GM12878 (cell line): ENCODE measurements around the gene KCTD19. TPM values are rescaled to one million over a fixed set of nuclear protein-coding genes. Genes with fewer than 3 reads are reported as not detected.

Experiments used
- ATAC-seq: fragments of 200-7000 bp; cut with Tn5 transposase; 3 replicates; pipeline ENCODE4 v1.9.1; 2020; ENCODE audit warnings: mild to moderate bottlenecking, moderate library complexity
- BruUV-seq: library from RNA; stranded (reverse); fragments of 400-500 nt; replicated peaks from 2 replicates; lab custom pipeline; 2021; lab: Mats Ljungman, UMichigan
- CTCF ChIA-PET: fragments of 300-600 bp; sonication (Branson Sonifier 250); formaldehyde crosslinking; extraction: SDS; loops from one replicate; lab custom pipeline; 2021; ENCODE audit warnings: inconsistent platforms; lab: Yijun Ruan, JAX
- POLR2A ChIA-PET: fragments of 350-600 bp; formaldehyde crosslinking; extraction: SDS; loops from one replicate; lab custom pipeline; 2021; ENCODE audit warnings: inconsistent platforms; lab: Charles Lee
- RAD21 ChIA-PET: fragments of 300-600 bp; sonication (Branson Sonifier 250); formaldehyde crosslinking; loops from one replicate; lab custom pipeline; 2023; ENCODE audit warnings: antibody characterized with exemption; ENCODE audit not compliant: unreplicated experiment; lab: Charles Lee
- SMC1A ChIA-PET: fragments of 300-600 bp; sonication (Branson Sonifier 250); formaldehyde crosslinking; loops from one replicate; lab custom pipeline; 2023; ENCODE audit not compliant: unreplicated experiment, uncharacterized antibody; lab: Charles Lee
- DNase-seq: peaks from one replicate; pipeline ENCODE4 v3.0.0-alpha.2; 2011; ENCODE audit warnings: low read depth, low spot score
- FAIRE-seq: peaks from 3 replicates; lab custom pipeline; 2011; peaks lifted over from hg19 to GRCh38; lab: Jason Lieb, UNC
- H2AFZ ChIP-seq: 2 replicates; pipeline ENCODE4 v1.6.0; 2011; ENCODE audit warnings: low read depth, low read length, control low read depth; ENCODE audit not compliant: control insufficient read depth
- H3K27ac ChIP-seq: 2 replicates; pipeline ENCODE4 v1.5.1; 2011; ENCODE audit warnings: control low read depth; ENCODE audit not compliant: control insufficient read depth, insufficient read depth
- H3K27me3 ChIP-seq, 2 experiments: replicated peaks in 1 of 2; 2 replicates each; pipeline versions ENCODE4 v1.6.0 to v1.6.1; 2011; ENCODE audit warnings: low read length in 1 of 2; ENCODE audit not compliant: control insufficient read depth in 2 of 2, insufficient read depth in 2 of 2
- H3K36me3 ChIP-seq, 2 experiments: 2 replicates each; pipeline ENCODE4 v1.5.1; 2011; ENCODE audit warnings: low read length in 1 of 2; ENCODE audit not compliant: control insufficient read depth in 2 of 2, insufficient read depth in 2 of 2
- H3K4me1 ChIP-seq: 2 replicates; pipeline ENCODE4 v1.6.1; 2011; ENCODE audit warnings: mild to moderate bottlenecking, low read length, moderate library complexity, mixed read lengths; ENCODE audit not compliant: control insufficient read depth, insufficient read depth
- H3K4me2 ChIP-seq: 2 replicates; pipeline ENCODE4 v1.6.0; 2011; ENCODE audit warnings: control low read depth; ENCODE audit not compliant: control insufficient read depth, insufficient read depth
- H3K4me3 ChIP-seq: fragments of 200-600 bp; sonication (generic); 2 replicates; pipeline ENCODE4 v1.5.1; 2016
- H3K79me2 ChIP-seq: 2 replicates; pipeline ENCODE4 v1.6.0; 2011; ENCODE audit warnings: low read length; ENCODE audit not compliant: control insufficient read depth, insufficient read depth
- H3K9ac ChIP-seq: 2 replicates; pipeline ENCODE4 v1.8.0; 2011; ENCODE audit warnings: low read length, control low read depth, mixed read lengths; ENCODE audit not compliant: control insufficient read depth, insufficient read depth
- H3K9me3 ChIP-seq: replicated peaks from 3 replicates; pipeline ENCODE4 v1.5.1; 2011; ENCODE audit warnings: mild to moderate bottlenecking, low read length; ENCODE audit not compliant: control insufficient read depth, insufficient read depth
- H4K20me1 ChIP-seq: 2 replicates; pipeline ENCODE4 v1.6.0; 2011; ENCODE audit not compliant: control insufficient read depth, insufficient read depth
- BACH1 ChIP-seq: fragments of 450-650 bp; IDR thresholded peaks from 2 replicates; pipeline ENCODE4 v1.6.1; 2017; ENCODE audit warnings: mild to moderate bottlenecking, borderline replicate concordance
- CHD4 ChIP-seq: fragments of 200-600 bp; sonication (generic); IDR thresholded peaks from 2 replicates; pipeline ENCODE4 v1.6.1; 2016; ENCODE audit warnings: mild to moderate bottlenecking
- EZH2 ChIP-seq: IDR thresholded peaks from 2 replicates; pipeline ENCODE4 v1.6.1; 2012; ENCODE audit warnings: low read depth, mild to moderate bottlenecking, control low read depth, inconsistent platforms, low read length, borderline replicate concordance; ENCODE audit not compliant: control insufficient read depth
- NR2C2 ChIP-seq: IDR thresholded peaks from 2 replicates; pipeline ENCODE4 v1.6.1; 2011; ENCODE audit warnings: borderline replicate concordance, low read depth; ENCODE audit not compliant: control insufficient read depth, insufficient read length
- ZSCAN29 ChIP-seq: fragments of 450-650 bp; IDR thresholded peaks from 2 replicates; pipeline ENCODE4 v1.6.1; 2017; ENCODE audit warnings: mild to moderate bottlenecking, moderate library complexity
- WGBS: methylation state at CpG from one replicate; pipeline ENCODE4 v1.1.6; 2016; ENCODE audit warnings: low lambda C conversion rate; ENCODE audit not compliant: insufficient replicate concordance, insufficient coverage; ENCODE audit errors: missing lambda C conversion rate; 5-methylcytosine and 5-hydroxymethylcytosine counted together
- in situ Hi-C: fragments of 300-500 bp; cut with MboI; formaldehyde crosslinking; loops from 9 replicates; pipeline ENCODE4 v1.14.3; 2018; ENCODE audit warnings: mixed read lengths
- intact Hi-C: fragments of 100-400 bp; cut with micrococcal nuclease; formaldehyde crosslinking; loops from one replicate; pipeline ENCODE4 v1.14.2; 2022; ENCODE audit not compliant: unreplicated experiment
- polyA plus RNA-seq, 11 experiments: library from polyadenylated mRNA; depleted of rRNA in 4 of 11; unstranded in 6 of 11; stranded (reverse) in 5 of 11; fragments of >200 nt; fragmentation: Nextera tagmentation in 4 of 11; fragmentation: Illumina TruSeq in 1 of 11; extraction: Ambion mirVana in 4 of 11; extraction: Trizol in 1 of 11; gene quantifications; 1 replicate in 1 of 11; 2 replicates in 10 of 11; pipeline versions ENCODE4 v1.2.1 to v1.2.3, GENCODE V29; 2011 to 2016; ENCODE audit warnings: inconsistent platforms in 2 of 11, missing spikeins in 2 of 11, low read depth in 1 of 11
- total RNA-seq, 4 experiments: library from RNA; depleted of rRNA in 3 of 4; stranded (reverse); fragments of >200 nt in 3 of 4; fragmentation: Illumina TruSeq in 1 of 4; extraction: Trizol in 1 of 4; gene quantifications; 2 replicates each; pipeline versions ENCODE4 v1.2.1 to v1.2.3, GENCODE V29; 2013 to 2021
- TF ChIP-seq, protein P1 (sequence below): IDR thresholded peaks from 2 replicates; pipeline ENCODE4 v1.6.1; 2012; ENCODE audit warnings: low read depth, low read length, improper control_type of control experiment

The KCTD19 gene
- total and polyA plus RNA-seq, 10 of the 15 experiments (the other 5 are each of a cell fraction or from before 2014, with no cell fraction given) = 1.6 to 8.9 (median 3.9) TPM

DNA sequence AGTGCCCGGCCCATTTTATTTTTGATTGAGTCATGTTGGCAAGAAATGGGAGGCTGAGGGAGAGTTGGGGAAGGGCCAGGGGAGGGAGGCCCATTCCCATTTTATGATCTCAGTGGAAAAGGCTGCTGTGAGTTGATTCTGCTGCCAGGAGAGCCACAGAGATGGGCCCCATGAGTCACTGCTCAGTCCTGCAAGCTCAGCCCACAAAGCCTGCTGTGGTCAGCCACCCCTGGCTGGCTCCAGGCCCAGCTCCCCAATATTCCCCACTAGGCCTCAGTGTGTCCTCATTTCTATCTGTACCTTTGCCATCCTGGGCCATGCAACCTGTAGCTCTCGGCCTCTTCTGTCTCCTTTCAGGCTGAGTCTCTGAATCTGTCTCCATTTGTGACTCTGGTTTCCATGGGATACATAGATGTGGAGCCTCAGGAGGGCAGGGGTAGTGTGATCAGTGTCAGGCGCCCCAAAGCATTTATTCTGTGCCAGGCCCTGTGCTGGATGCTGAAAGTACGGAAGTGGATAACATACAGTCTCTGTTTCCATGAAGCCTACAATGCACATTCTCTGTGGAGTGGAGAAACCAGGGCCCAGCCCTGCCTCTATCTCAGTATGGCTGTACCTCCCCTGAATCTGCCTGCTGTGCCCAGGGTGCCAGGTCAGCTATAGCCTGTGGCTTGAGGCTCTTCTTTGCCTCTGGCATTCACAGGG, 49.1 kb downstream of the KCTD19 start:
- no peak for DNase-seq
- H3K27ac ChIP-seq = no peak overlapping the region
- TF ChIP-seq CHD4 = no peak
- TF ChIP-seq ZSCAN29 = no peak
- TF ChIP-seq, protein P1, sequence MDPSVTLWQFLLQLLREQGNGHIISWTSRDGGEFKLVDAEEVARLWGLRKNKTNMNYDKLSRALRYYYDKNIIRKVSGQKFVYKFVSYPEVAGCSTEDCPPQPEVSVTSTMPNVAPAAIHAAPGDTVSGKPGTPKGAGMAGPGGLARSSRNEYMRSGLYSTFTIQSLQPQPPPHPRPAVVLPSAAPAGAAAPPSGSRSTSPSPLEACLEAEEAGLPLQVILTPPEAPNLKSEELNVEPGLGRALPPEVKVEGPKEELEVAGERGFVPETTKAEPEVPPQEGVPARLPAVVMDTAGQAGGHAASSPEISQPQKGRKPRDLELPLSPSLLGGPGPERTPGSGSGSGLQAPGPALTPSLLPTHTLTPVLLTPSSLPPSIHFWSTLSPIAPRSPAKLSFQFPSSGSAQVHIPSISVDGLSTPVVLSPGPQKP = no peak
- no peak for TF ChIP-seq BACH1
- TF ChIP-seq EZH2 = no peak
- TF ChIP-seq NR2C2 = no peak
- TF ChIP-seq, all 136 proteins: peak for 0
- Histone ChIP-seq H2AFZ (no peak overlapping the region), H3K9me3 (no peaks in the 10 kb centered on the region), H3K79me2 (0 out of 2 replicates have a peak, but pooled peaks cover 2% of the 10 kb centered on the region), H3K4me1 (peaks cover 4% of the 10 kb centered on the region; the same call in 1 of the 2 replicates), H3K4me3 (no peak overlapping the region), H4K20me1 (no peaks in the 10 kb centered on the region), H3K4me2 (peak overlapping the region; percentile 1; the same call in 1 of the 2 replicates), H3K36me3 (no peaks in the 10 kb centered on the region; a peak in 1 of 4 replicates), H3K27me3 (no peaks in the 10 kb centered on the region), H3K9ac (no peak overlapping the region)
- intact Hi-C loops = loop anchor here (5.0 kb wide), 2 partner anchors 50 to 120 kb away; partner anchors contain the start of genes KCTD19 and LRRC36
- TSS peak; percentile 69 for BruUV-seq
- WGBS = 78% methylated on average over 4 of the region's 4 CpGs
- in situ Hi-C loops = no loop called here
- peak; percentile 7 for ATAC-seq
- ChIA-PET CTCF (interaction anchor here (0.5 to 3.0 kb wide), 14 partner anchors 10 to 188 kb away, joined by 3 to 23 read pairs (median 4); partner anchors contain the start of genes FHOD1 and KCTD19), SMC1A (interaction anchor here (0.6 to 3.6 kb wide), 6 partner anchors 12 to 62 kb away, joined by 3 to 16 read pairs (median 6); no protein-coding TSS in a partner anchor), POLR2A (no interaction called here), RAD21 (interaction anchor here (0.7 to 2.3 kb wide), 6 partner anchors 17 to 122 kb away, joined by 3 to 9 read pairs (median 6); partner anchors contain the start of gene TMEM208)
- no peak for FAIRE-seq
